ENCODE results near the gene EGF.

Gene EGF

GRCh38 chr4:110020139-110020538, 107.5 kb downstream of the EGF start:
- no peak for DNase-seq (ENCODE audit: low read depth)
- TF ChIP-seq CTCF (IDR thresholded peaks at IDR 0.05; ENCODE audit: insufficient read depth, low read depth, low read length, missing control alignments) = no peak
- H3K4me3 ChIP-seq (ENCODE audit: low read depth, low read length) = no peak overlapping the region

GRCh38 chr4:110020646-110021443, 108.2 kb downstream of the EGF start:
- H3K4me3 ChIP-seq (ENCODE audit: low read depth, low read length) = no peak overlapping the region
- no peak for TF ChIP-seq CTCF (IDR thresholded peaks at IDR 0.05; ENCODE audit: insufficient read depth, low read depth, low read length, missing control alignments)
- DNase-seq (ENCODE audit: low read depth) = no peak

GRCh38 chr4:110022457-110022856, 109.8 kb downstream of the EGF start:
- no peak overlapping the region for H3K4me3 ChIP-seq (ENCODE audit: low read depth, low read length)
- no peak for TF ChIP-seq CTCF (IDR thresholded peaks at IDR 0.05; ENCODE audit: insufficient read depth, low read depth, low read length, missing control alignments)
- no peak for DNase-seq (ENCODE audit: low read depth)

- H3K4me3 ChIP-seq (ENCODE audit: low read depth, low read length) = no peak overlapping the region
- TF ChIP-seq CTCF (IDR thresholded peaks at IDR 0.05; ENCODE audit: insufficient read depth, low read depth, low read length, missing control alignments) = no peak
- no peak for DNase-seq (ENCODE audit: low read depth)
Measured at GRCh38 chr4:110025056-110025455, 112.4 kb downstream of the EGF start.

- H3K4me3 ChIP-seq (ENCODE audit: low read depth, low read length) = no peak overlapping the region
- TF ChIP-seq CTCF (IDR thresholded peaks at IDR 0.05; ENCODE audit: insufficient read depth, low read depth, low read length, missing control alignments) = no peak
- DNase-seq (ENCODE audit: low read depth) = no peak
Measured at GRCh38 chr4:110025718-110026117, 113.0 kb downstream of the EGF start.

- DNase-seq (ENCODE audit: low read depth) = no peak
- no peak for TF ChIP-seq CTCF (IDR thresholded peaks at IDR 0.05; ENCODE audit: insufficient read depth, low read depth, low read length, missing control alignments)
- no peak overlapping the region for H3K4me3 ChIP-seq (ENCODE audit: low read depth, low read length)
Measured at GRCh38 chr4:110032603-110033002, 119.9 kb downstream of the EGF start.

All from GM12865 (cell line).